Measurements from ENCODE around the gene DNAJC4.
A peak's percentile ranks its signal among the peaks of the same experiment; 100 is the strongest.

Gene DNAJC4

DNA sequence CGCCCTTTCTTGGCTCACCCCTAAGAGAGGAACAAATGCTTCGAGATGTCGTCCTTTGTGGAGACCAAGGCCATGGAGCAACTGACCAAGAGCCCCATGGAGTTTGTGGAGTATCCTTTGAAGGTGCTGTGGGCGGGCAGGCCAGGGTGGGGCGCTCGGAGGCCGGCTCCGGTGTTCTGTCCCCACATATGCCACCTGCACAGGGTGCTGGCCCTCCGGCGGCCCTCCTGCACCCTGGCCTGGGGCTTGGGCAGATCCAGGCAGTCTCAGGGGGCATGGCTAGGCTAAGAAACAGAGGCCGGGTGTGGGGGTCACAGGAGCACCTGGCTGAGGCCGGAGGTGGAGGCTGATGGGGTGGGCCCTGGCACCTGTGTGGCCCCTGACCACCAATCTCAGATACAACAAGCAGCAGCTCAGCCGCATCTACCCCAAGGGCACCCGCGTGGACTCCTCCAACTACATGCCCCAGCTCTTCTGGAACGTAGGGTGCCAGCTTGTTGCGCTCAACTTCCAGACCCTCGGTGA lies 31.3 kb downstream of the DNAJC4 start:
- no peak for DNase-seq

GRCh38 chr11:64262271-64263002 lies 32.1 kb downstream of the DNAJC4 start:
- DNase-seq, result no peak

GRCh38 chr11:64263021-64263946 lies 32.9 kb downstream of the DNAJC4 start:
- DNase-seq, result no peak

- no peak for DNase-seq
These were observed 33.6 kb downstream of the DNAJC4 start for GRCh38 chr11:64263947-64264317.

DNA sequence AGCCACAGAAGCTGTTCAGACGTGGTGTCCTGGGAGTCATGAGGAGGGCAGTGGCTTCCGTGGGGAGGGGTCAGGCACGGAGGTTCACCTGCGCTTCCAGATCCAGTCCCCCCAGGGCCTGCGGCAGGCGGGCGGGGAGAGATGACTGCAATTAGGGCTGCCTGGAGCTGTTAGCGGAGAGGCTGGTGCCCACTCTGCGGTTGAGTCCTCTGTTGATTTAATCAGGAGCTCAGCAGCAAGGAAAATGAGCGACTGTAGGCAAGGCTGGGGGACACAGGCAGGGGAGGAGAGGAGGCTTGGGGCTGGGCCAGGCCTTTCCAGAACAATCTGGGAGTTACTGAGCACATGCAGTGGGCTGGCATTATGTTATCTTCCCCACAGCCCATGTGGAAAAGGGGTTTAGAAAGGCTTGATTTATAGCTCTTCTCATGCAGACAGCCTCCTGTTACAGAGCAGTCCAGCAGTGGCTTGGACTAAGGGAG lies 34.1 kb downstream of the DNAJC4 start:
- no peak for DNase-seq

DNA sequence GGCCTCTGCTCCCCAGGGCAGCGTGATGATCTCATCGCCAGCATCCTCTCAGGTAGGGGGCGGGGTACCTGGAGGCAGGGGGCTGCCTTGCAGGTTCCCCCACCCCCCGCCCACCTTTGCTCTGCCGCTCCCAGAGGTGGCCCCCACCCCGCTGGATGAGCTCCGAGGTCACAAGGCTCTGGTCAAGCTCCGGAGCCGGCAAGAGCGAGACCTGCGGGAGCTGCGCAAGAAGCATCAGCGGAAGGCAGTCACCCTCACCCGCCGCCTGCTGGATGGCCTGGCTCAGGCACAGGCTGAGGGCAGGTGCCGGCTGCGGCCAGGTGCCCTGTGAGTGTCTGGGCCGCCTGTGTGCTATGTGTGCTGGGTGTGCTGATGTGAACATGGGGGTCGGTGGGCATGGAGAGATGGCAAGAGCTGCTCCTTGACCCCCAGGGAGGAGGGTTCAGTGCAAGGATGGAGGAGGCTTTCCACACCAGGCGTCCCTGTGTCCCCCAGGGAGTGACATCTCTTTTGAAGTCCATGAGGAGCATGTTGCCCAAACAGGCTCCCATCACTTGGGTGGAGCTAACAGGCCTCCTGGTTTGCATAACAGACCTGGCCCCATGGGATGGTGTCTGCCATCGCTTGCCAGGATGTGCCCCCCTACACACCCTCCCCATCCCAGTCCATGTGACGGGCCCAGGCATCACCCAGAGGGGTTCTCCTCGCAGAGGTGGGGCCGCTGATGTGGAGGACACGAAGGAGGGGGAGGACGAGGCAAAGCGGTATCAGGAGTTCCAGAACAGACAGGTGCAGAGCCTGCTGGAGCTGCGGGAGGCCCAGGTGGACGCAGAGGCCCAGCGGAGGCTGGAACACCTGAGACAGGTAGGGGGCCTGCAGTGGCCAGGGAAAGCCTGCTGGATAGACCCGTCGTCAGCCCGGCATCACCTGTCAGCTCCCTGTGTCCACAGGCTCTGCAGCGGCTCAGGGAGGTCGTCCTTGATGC lies 35.1 kb downstream of the DNAJC4 start:
- no peak for DNase-seq

DNA sequence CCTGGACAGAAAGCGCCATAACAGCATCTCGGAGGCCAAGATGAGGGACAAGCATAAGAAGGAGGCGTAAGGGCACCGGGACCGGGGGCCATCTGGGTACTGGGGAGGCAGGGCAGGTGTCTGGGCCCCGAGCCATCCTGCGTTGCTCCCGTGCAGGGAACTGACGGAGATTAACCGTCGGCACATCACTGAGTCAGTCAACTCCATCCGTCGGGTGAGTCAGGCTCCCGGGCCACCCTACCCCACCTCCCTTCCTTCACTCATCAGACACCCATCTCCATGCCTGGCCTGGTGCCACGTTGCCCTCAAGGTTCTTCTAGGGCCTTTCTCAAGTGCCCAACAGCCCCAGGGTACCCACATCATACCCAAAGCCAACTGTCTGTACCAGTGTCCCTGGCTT lies 36.0 kb downstream of the DNAJC4 start:
- DNase-seq, result no peak

- DNase-seq, result no peak
These were observed 37.0 kb downstream of the DNAJC4 start for GRCh38 chr11:64267207-64267945.

- no peak for DNase-seq
These were observed 37.9 kb downstream of the DNAJC4 start for GRCh38 chr11:64268025-64268892.

DNA sequence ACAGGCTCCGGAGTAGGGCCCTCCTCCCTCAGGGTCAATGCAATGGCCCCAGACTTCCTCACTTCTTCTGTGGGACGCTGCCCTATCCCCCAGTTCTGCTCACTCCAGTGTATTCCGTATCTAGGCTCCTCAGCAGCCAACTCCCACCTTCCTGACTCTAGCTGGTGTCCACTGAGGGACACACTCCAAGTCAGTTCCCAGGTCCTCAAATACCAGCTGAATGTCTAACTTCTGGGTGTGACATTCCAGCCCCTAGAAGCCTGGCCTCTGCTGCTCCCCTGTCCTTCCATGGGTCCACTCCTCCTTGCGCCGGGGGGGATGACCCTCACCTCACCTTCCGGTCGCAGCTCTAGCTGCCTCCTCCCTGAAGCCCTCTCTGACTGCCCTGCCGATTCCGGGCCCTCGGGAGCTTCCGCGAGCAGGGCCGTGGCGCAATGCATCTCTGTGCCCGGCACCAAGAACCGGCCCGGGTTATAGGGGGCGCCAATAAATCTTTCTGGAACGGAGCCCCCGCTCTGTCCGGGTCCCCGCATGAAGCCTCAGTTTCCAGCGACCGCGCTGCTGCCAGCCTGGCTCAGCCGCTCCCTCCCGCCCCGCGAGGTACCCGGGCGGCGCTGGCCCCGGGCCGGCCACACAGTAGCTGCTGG lies 38.7 kb downstream of the DNAJC4 start:
- DNase-seq, result no peak

- DNase-seq, result peak; percentile 94
These were observed 39.3 kb downstream of the DNAJC4 start for GRCh38 chr11:64269540-64270220.

DNA sequence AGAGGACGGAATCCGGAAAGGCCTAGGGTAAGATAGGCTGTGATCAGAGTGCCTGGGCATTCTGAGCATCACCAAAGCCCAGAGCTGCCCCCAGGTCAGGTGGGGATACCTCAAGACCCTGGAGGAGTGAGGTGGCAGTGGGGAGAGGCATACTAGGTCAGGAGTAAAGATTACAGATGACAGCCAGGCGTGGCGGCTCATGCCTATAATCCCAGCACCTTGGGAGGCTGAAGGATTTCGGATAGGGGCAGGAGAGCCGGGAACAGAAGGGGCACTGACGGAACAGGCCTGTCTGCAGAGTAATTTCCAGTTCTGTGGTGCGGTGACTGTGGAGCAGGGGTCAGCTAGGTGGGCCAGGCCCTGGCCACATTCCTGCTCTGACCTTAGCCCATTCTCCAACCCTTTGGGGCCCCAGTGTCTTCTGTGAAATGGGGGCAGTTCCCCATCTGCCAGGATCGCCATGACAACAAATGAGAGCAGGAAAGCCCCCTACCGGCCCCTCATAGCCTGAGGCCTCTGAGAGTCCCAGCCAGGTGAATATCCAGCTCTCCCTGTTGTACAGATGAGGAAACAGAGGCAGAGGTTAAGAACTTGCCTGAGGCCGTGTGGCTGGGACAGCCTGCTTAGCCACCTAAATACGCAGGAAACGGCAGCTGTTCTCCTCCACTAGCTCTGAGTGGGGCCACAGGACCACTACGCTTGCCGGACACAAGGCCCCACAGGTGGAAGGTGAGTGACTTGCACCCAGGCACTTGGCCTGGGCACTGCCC lies 44.9 kb downstream of the DNAJC4 start:
- no peak for DNase-seq

- DNase-seq, result no peak
These were observed 45.5 kb downstream of the DNAJC4 start for GRCh38 chr11:64275841-64276240.

GRCh38 chr11:64276653-64277431 lies 46.5 kb downstream of the DNAJC4 start:
- no peak for DNase-seq

GRCh38 chr11:64278576-64279190 lies 48.3 kb downstream of the DNAJC4 start:
- no peak for DNase-seq

DNA sequence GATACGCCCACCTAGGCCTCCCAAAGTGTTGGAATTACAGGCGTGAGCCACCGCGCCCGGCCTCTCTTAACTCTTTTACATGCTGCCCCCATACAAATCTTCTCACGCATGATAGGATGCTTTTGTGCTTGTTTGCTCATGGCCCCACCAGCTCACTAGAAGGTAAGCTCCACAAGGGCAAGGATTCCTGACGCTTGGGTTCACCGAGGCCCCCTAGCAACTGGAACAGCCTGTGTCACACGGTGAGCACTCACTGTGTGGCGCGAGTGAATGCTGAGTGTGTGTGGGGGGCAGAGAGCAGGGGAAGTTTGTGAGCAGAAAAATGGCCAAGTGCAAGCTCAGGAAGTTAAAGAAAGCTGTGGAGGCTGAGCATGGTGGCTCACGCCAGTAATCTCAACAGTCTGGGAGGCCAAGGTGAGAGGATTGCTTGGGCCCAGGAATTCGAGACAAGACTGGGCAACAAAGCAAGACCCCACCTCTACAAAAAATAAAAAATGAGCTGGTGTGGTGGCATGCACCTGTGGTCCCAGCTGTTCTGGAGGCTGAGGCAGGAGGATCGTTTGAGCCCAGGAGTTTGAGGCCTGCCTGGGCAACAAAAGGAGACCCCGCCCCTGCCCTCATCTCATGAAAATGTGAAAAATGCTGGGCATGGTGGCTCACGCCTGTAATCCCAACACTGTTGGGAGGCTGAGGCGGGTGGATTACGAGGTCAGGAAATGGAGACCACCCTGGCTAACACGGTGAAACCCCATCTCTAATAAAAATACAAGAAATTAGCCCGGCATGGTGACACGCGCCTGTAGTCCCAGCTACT lies 51.8 kb downstream of the DNAJC4 start:
- DNase-seq, result no peak

Data from effector CD8-positive, alpha-beta T cell (primary cell).